HFFc6 (cell line): ENCODE results near the gene GABRA1. TPM values are rescaled to one million over a fixed set of nuclear protein-coding genes. Genes with fewer than 3 reads are reported as not detected.

Experiments
- DNase-seq: peaks from one replicate; pipeline ENCODE4 v3.0.0-alpha.2; 2018
- H3K27ac Mint-ChIP-seq: 2 replicates; pipeline ENCODE4 v1.8.0; 2020; ENCODE audit warnings: mild to moderate bottlenecking, mixed read lengths
- H3K27me3 Mint-ChIP-seq: 2 replicates; pipeline ENCODE4 v1.8.0; 2021; ENCODE audit warnings: mild to moderate bottlenecking, moderate library complexity, mixed read lengths; ENCODE audit not compliant: insufficient read depth
- H3K36me3 Mint-ChIP-seq: 2 replicates; pipeline ENCODE4 v1.8.0; 2021; ENCODE audit warnings: low read depth, mixed read lengths
- H3K4me1 Mint-ChIP-seq: 2 replicates; pipeline ENCODE4 v1.8.0; 2020; ENCODE audit warnings: low read depth, mixed read lengths
- H3K4me3 Mint-ChIP-seq: 2 replicates; pipeline ENCODE4 v1.8.0; 2020; ENCODE audit warnings: mild to moderate bottlenecking, moderate library complexity, mixed read lengths
- H3K9me3 Mint-ChIP-seq: 2 replicates; pipeline ENCODE4 v1.8.0; 2020; ENCODE audit warnings: mild to moderate bottlenecking, mixed read lengths
- total RNA-seq, 6 experiments: library from RNA; stranded (reverse); fragmentation: NEBNext Ultra II Directional; extraction: Animal tissue kit (Norgen Biotek cat#: 25700); gene quantifications; 2 replicates in 1 of 6; 3 replicates in 5 of 6; pipeline ENCODE4 v1.2.3, GENCODE V29; 2021
- TF ChIP-seq, protein P1 (sequence below): fragments of 200-600 bp; sonication (generic); IDR thresholded peaks from 2 replicates; pipeline ENCODE4 v1.5.0; 2021; ENCODE audit warnings: antibody characterized with exemption, mild to moderate bottlenecking

GABRA1 gene
- total RNA-seq, 6 experiments from 2014 or later: not detected

GRCh38 chr5:161850491-161850890 lies 2.6 kb downstream of the GABRA1 start:
- H3K9me3 Mint-ChIP-seq: peaks cover 18% of the 10 kb centered on the region
- TF ChIP-seq, protein P1, sequence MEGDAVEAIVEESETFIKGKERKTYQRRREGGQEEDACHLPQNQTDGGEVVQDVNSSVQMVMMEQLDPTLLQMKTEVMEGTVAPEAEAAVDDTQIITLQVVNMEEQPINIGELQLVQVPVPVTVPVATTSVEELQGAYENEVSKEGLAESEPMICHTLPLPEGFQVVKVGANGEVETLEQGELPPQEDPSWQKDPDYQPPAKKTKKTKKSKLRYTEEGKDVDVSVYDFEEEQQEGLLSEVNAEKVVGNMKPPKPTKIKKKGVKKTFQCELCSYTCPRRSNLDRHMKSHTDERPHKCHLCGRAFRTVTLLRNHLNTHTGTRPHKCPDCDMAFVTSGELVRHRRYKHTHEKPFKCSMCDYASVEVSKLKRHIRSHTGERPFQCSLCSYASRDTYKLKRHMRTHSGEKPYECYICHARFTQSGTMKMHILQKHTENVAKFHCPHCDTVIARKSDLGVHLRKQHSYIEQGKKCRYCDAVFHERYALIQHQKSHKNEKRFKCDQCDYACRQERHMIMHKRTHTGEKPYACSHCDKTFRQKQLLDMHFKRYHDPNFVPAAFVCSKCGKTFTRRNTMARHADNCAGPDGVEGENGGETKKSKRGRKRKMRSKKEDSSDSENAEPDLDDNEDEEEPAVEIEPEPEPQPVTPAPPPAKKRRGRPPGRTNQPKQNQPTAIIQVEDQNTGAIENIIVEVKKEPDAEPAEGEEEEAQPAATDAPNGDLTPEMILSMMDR: no peak
- H3K27ac Mint-ChIP-seq: no peak overlapping the region
- H3K4me1 Mint-ChIP-seq: no peaks in the 10 kb centered on the region
- no peak for DNase-seq
- H3K36me3 Mint-ChIP-seq: no peaks in the 10 kb centered on the region
- no peak overlapping the region for H3K4me3 Mint-ChIP-seq
- H3K27me3 Mint-ChIP-seq: no peaks in the 10 kb centered on the region; the same call in 1 of the 2 replicates

GRCh38 chr5:161851691-161852299 lies 3.9 kb downstream of the GABRA1 start:
- DNase-seq: no peak
- H3K27me3 Mint-ChIP-seq: no peaks in the 10 kb centered on the region; the same call in 1 of the 2 replicates
- H3K4me1 Mint-ChIP-seq: no peaks in the 10 kb centered on the region
- H3K27ac Mint-ChIP-seq: no peak overlapping the region
- peaks cover 13% of the 10 kb centered on the region for H3K9me3 Mint-ChIP-seq
- H3K36me3 Mint-ChIP-seq: no peaks in the 10 kb centered on the region
- TF ChIP-seq, protein P1: no peak; the same call in 1 of the 2 replicates
- H3K4me3 Mint-ChIP-seq: no peak overlapping the region

- H3K27ac Mint-ChIP-seq: no peak overlapping the region
- H3K27me3 Mint-ChIP-seq: no peaks in the 10 kb centered on the region; the same call in 1 of the 2 replicates
Measured at GRCh38 chr5:161857358-161857757, 9.4 kb downstream of the GABRA1 start.

GRCh38 chr5:161863259-161863658 lies 15.3 kb downstream of the GABRA1 start:
- Mint-ChIP-seq H3K4me1 (no peaks in the 10 kb centered on the region), H3K36me3 (no peaks in the 10 kb centered on the region), H3K4me3 (no peak overlapping the region), H3K27me3 (no peaks in the 10 kb centered on the region; the same call in 1 of the 2 replicates), H3K27ac (no peak overlapping the region), H3K9me3 (peaks cover 35% of the 10 kb centered on the region)
- DNase-seq: no peak
- TF ChIP-seq, protein P1: no peak

More at GRCh38 chr5:161857358-161857757, 9.4 kb downstream of the GABRA1 start:
- TF ChIP-seq, protein P1: no peak
- Mint-ChIP-seq H3K4me1 (no peaks in the 10 kb centered on the region), H3K9me3 (peaks cover 22% of the 10 kb centered on the region), H3K4me3 (no peak overlapping the region), H3K36me3 (no peaks in the 10 kb centered on the region)
- DNase-seq: no peak

GRCh38 chr5:161863811-161864210 lies 15.9 kb downstream of the GABRA1 start:
- Mint-ChIP-seq H3K4me3 (no peak overlapping the region), H3K4me1 (no peaks in the 10 kb centered on the region), H3K36me3 (no peaks in the 10 kb centered on the region), H3K27me3 (no peaks in the 10 kb centered on the region; the same call in 1 of the 2 replicates), H3K27ac (no peak overlapping the region), H3K9me3 (peaks cover 31% of the 10 kb centered on the region)
- DNase-seq: no peak
- TF ChIP-seq, protein P1: no peak
